CD4-positive, alpha-beta T cell (primary cell): ENCODE measurements around the gene ACTRT2. TPM values are rescaled to one million over a fixed set of nuclear protein-coding genes. Genes with fewer than 3 reads are reported as not detected.

Experiments used
- ATAC-seq: fragments of 200-7000 bp; cut with Tn5 transposase; one replicate; pipeline ENCODE4 v1.10.0; 2022; ENCODE audit warnings: mild to moderate bottlenecking; ENCODE audit not compliant: poor library complexity
- CTCF ChIA-PET: fragments of 350-600 bp; sonication (Branson Sonifier 250); formaldehyde crosslinking; loops from one replicate; lab custom pipeline; 2021; ENCODE audit warnings: antibody characterized with exemption, inconsistent platforms; lab: Charles Lee
- POLR2A ChIA-PET: fragments of 350-600 bp; sonication (Branson Sonifier 250); formaldehyde crosslinking; loops from one replicate; lab custom pipeline; 2021; ENCODE audit warnings: antibody characterized with exemption, inconsistent platforms; lab: Charles Lee
- DNase-seq, 14 experiments: peaks; one replicate each; pipeline ENCODE4 v3.0.0-alpha.2; 2013 to 2020; ENCODE audit warnings: mixed read lengths in 2 of 14
- H3K27ac ChIP-seq, 2 donors: one replicate each; pipeline versions ENCODE4 v1.5.1 to v1.7.0; 2013; ENCODE audit warnings: low read length in 2 of 2, low read depth in 1 of 2, mild to moderate bottlenecking in 1 of 2
- H3K27me3 ChIP-seq, 2 experiments: 1 replicate in 1 of 2; 2 replicates in 1 of 2; pipeline versions ENCODE4 v1.6.1 to v1.7.0; 2013; ENCODE audit warnings: low read length in 2 of 2, control low read depth in 1 of 2, mild to moderate bottlenecking in 1 of 2, moderate library complexity in 1 of 2; ENCODE audit not compliant: insufficient read depth in 2 of 2, control insufficient read depth in 1 of 2
- H3K36me3 ChIP-seq: one replicate; pipeline ENCODE4 v1.6.1; 2013; ENCODE audit warnings: low read length, control low read depth; ENCODE audit not compliant: insufficient read depth
- H3K4me1 ChIP-seq: one replicate; pipeline ENCODE4 v1.6.1; 2013; ENCODE audit warnings: low read length, control low read depth; ENCODE audit not compliant: insufficient read depth
- H3K4me3 ChIP-seq: one replicate; pipeline ENCODE4 v1.5.1; 2013; ENCODE audit warnings: mild to moderate bottlenecking, low read length, moderate library complexity
- H3K9me3 ChIP-seq, 2 experiments: 1 replicate in 1 of 2; 2 replicates in 1 of 2; pipeline versions ENCODE4 v1.6.1 to v1.7.0; 2013; ENCODE audit warnings: low read length in 2 of 2, mild to moderate bottlenecking in 2 of 2, control low read depth in 1 of 2, moderate library complexity in 1 of 2; ENCODE audit not compliant: control insufficient read depth in 1 of 2, insufficient read depth in 1 of 2
- H3K27ac Mint-ChIP-seq: one replicate; pipeline ENCODE4 v1.8.0; 2020; ENCODE audit warnings: mixed read lengths
- H3K27me3 Mint-ChIP-seq: one replicate; pipeline ENCODE4 v1.8.0; 2021; ENCODE audit warnings: mixed read lengths
- H3K36me3 Mint-ChIP-seq: one replicate; pipeline ENCODE4 v1.8.0; 2021; ENCODE audit warnings: low read depth, mixed read lengths
- H3K4me1 Mint-ChIP-seq: one replicate; pipeline ENCODE4 v1.8.0; 2021; ENCODE audit warnings: low read depth, mixed read lengths
- H3K4me3 Mint-ChIP-seq: one replicate; pipeline ENCODE4 v1.8.0; 2020; ENCODE audit warnings: mild to moderate bottlenecking, mixed read lengths
- H3K9me3 Mint-ChIP-seq: one replicate; pipeline ENCODE4 v1.8.0; 2020; ENCODE audit warnings: mixed read lengths
- intact Hi-C, 2 experiments: fragments of 100-400 bp; cut with DNase I in 1 of 2; cut with micrococcal nuclease in 1 of 2; formaldehyde crosslinking; loops; one replicate each; pipeline versions ENCODE4 v1.15.1 to v1.9.0; 2023 to 2025; cut with DNase I, micrococcal nuclease
- total RNA-seq, 174 experiments: library from RNA in 2 of 174; stranded (reverse) in 2 of 174; gene quantifications; one replicate each; pipeline ENCODE4 v1.2.3 and lab custom pipeline; 2021 to 2026
- TF ChIP-seq, protein P1 (sequence below): fragments of 200-600 bp; IDR thresholded peaks from one replicate; pipeline ENCODE4 v1.8.0; 2022; ENCODE audit warnings: antibody characterized with exemption, mild to moderate bottlenecking

ACTRT2 gene
- total RNA-seq, 2 experiments from 2014 or later: not detected

DNA sequence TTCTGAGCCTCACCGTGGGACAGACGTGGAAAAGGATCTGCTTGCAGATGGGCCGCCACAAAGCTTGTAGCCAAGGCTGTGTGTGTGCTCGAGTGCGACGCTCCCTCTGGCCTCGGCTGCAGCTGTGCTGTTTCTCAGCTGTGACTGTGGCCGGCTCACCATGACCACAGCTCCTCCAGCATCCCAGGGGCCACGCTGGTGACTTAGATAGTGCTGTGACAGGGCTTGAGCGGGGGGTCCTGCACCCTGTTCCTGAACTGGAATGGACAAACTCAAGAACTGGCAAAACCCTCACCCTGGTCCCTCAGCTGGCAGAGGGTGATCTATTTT is 17.4 kb upstream of the ACTRT2 start:
- DNase-seq (no peak), ATAC-seq (no peak)
- H3K36me3 Mint-ChIP-seq: no peaks in the 10 kb centered on the region
- no peaks in the 10 kb centered on the region for H3K4me1 Mint-ChIP-seq
- Histone ChIP-seq H3K27me3 (peaks cover 5 to 8% of the 10 kb centered on the region in 2 experiments), H3K4me1 (no peaks in the 10 kb centered on the region), H3K36me3 (no peaks in the 10 kb centered on the region), H3K4me3 (no peak overlapping the region), H3K27ac (no peak overlapping the region), H3K9me3 (peaks cover 20 to 37% of the 10 kb centered on the region in 2 experiments)
- TF ChIP-seq, protein P1, sequence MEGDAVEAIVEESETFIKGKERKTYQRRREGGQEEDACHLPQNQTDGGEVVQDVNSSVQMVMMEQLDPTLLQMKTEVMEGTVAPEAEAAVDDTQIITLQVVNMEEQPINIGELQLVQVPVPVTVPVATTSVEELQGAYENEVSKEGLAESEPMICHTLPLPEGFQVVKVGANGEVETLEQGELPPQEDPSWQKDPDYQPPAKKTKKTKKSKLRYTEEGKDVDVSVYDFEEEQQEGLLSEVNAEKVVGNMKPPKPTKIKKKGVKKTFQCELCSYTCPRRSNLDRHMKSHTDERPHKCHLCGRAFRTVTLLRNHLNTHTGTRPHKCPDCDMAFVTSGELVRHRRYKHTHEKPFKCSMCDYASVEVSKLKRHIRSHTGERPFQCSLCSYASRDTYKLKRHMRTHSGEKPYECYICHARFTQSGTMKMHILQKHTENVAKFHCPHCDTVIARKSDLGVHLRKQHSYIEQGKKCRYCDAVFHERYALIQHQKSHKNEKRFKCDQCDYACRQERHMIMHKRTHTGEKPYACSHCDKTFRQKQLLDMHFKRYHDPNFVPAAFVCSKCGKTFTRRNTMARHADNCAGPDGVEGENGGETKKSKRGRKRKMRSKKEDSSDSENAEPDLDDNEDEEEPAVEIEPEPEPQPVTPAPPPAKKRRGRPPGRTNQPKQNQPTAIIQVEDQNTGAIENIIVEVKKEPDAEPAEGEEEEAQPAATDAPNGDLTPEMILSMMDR: no peak
- ChIA-PET CTCF (no interaction called here), POLR2A (no interaction called here)
- intact Hi-C loops: no loop called here
- H3K4me3 Mint-ChIP-seq: no peak overlapping the region
- H3K27me3 Mint-ChIP-seq: peaks cover 25% of the 10 kb centered on the region
- no peak overlapping the region for H3K27ac Mint-ChIP-seq
- H3K9me3 Mint-ChIP-seq: peaks cover 5% of the 10 kb centered on the region

DNA sequence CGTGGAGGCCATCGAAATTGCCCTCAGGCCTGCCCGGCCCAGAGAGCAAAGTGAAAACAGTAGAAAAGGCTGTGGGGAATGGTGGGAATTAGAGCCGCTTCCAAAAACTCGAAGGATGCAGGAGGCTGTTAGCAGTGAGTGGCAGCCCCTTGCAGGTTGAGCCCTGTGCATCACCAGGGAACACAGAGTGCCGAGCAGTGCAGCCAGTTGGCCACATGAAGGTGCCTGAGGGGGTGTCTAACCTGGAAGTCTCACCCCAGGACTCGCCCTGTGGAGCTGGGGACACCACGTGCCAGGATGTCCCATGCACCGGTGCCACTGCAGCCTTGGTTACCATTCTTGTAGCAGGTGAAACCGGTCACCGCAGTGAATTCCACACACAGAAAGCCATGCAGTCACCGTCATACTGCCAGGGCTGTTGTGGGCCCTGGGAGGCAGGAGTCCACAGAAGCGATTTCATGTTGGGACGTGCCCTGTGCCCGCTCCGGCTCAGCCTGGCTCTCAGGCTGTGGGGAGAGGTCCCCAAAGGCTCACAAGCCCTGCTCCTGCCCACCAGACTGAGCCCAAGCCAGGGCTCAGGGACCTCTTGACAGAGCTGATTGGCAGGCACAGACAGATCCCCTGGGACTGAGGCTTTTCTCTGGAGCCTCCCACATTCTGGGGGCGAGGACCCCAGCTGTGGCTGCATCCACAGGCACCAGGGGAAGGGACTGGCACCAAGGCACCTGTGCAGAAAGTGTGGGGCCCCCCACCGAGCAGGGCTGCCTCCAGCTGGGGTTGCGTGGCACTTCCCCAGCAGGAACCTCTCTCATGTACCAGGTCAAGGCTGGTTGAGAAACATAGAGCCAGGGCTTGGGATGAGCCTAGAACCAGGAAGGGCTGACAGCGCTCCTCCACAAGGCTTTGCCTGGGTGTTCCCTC is 16.7 kb upstream of the ACTRT2 start:
- H3K27me3 ChIP-seq: peaks cover 4 to 5% of the 10 kb centered on the region in 2 experiments
- no peak overlapping the region for H3K4me3 ChIP-seq
- TF ChIP-seq, protein P1: no peak
- DNase-seq: peak in 1 of 14 experiments; percentile 27
- POLR2A ChIA-PET: no interaction called here
- no peaks in the 10 kb centered on the region for H3K4me1 ChIP-seq
- Mint-ChIP-seq H3K36me3 (no peaks in the 10 kb centered on the region), H3K9me3 (peaks cover 5% of the 10 kb centered on the region), H3K27ac (no peak overlapping the region), H3K4me3 (no peak overlapping the region), H3K27me3 (peaks cover 29% of the 10 kb centered on the region), H3K4me1 (no peaks in the 10 kb centered on the region)
- CTCF ChIA-PET: no interaction called here
- peaks cover 24 to 43% of the 10 kb centered on the region in 2 experiments for H3K9me3 ChIP-seq
- no peak for ATAC-seq
- H3K36me3 ChIP-seq: no peaks in the 10 kb centered on the region
- intact Hi-C loops: no loop called here
- H3K27ac ChIP-seq: no peak overlapping the region

DNA sequence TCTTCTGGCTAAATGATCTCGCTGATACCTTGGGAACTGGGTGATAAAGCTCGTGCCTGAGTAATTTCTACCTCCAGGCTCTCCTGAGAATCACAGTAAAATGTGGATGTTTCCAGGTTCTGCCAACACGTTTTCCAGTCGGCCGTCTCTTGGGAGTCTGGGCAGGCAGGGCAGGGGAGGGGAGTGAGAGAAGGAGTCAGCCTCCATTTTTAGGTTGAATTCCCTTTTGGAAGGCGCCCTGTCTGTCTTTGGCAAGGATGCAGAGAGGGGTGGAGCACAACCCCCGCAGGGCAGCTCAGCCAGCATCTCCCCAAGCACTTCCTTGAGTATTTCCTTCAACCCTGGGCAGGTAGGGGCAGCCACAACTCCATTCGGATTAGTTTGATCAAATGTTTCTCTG is 15.5 kb upstream of the ACTRT2 start:
- no peaks in the 10 kb centered on the region for H3K4me1 ChIP-seq
- H3K9me3 ChIP-seq: peaks cover 24 to 46% of the 10 kb centered on the region in 2 experiments
- no peaks in the 10 kb centered on the region for H3K36me3 Mint-ChIP-seq
- ChIA-PET POLR2A (no interaction called here), CTCF (no interaction called here)
- H3K36me3 ChIP-seq: no peaks in the 10 kb centered on the region
- no peak overlapping the region for H3K4me3 ChIP-seq
- DNase-seq (no peak), ATAC-seq (no peak)
- H3K27ac Mint-ChIP-seq: no peak overlapping the region
- H3K9me3 Mint-ChIP-seq: peaks cover 5% of the 10 kb centered on the region
- H3K27me3 ChIP-seq: peaks cover 0 to 5% of the 10 kb centered on the region in 2 experiments
- intact Hi-C loops: no loop called here
- H3K4me1 Mint-ChIP-seq: no peaks in the 10 kb centered on the region
- no peak overlapping the region for H3K27ac ChIP-seq
- peaks cover 20% of the 10 kb centered on the region for H3K27me3 Mint-ChIP-seq
- H3K4me3 Mint-ChIP-seq: no peak overlapping the region
- TF ChIP-seq, protein P1: no peak
